H9 (cell line): ENCODE results near the gene TMEM174. TPM values are rescaled to one million over a fixed set of nuclear protein-coding genes. Genes with fewer than 3 reads are reported as not detected.

Experiments used
- DNase-seq: peaks from one replicate; pipeline ENCODE4 v3.0.0-alpha.2; 2017
- H2AFZ ChIP-seq: one replicate; pipeline ENCODE4 v1.6.1; 2013; ENCODE audit warnings: mild to moderate bottlenecking, low read length, control low read depth, moderate library complexity
- H2AK5ac ChIP-seq: 2 replicates; pipeline ENCODE4 v1.6.1; 2013; ENCODE audit warnings: low read length, control low read depth, mixed read lengths; ENCODE audit not compliant: insufficient read length
- H2BK120ac ChIP-seq: one replicate; pipeline ENCODE4 v1.6.1; 2013; ENCODE audit warnings: low read depth, mild to moderate bottlenecking, low read length, control low read depth, inconsistent platforms; ENCODE audit not compliant: poor library complexity, severe bottlenecking
- H2BK12ac ChIP-seq: 2 replicates; pipeline ENCODE4 v1.6.1; 2013; ENCODE audit warnings: low read length, control low read depth, mixed read lengths, low read depth; ENCODE audit not compliant: insufficient read length
- H2BK15ac ChIP-seq: 2 replicates; pipeline ENCODE4 v1.6.1; 2013; ENCODE audit warnings: low read depth, low read length, control low read depth
- H2BK20ac ChIP-seq: one replicate; pipeline ENCODE4 v1.6.1; 2013; ENCODE audit warnings: low read depth, mild to moderate bottlenecking, low read length, control low read depth, inconsistent platforms; ENCODE audit not compliant: poor library complexity, severe bottlenecking
- H2BK5ac ChIP-seq: 2 replicates; pipeline ENCODE4 v1.6.1; 2013; ENCODE audit warnings: low read length, control low read depth, mixed read lengths; ENCODE audit not compliant: insufficient read length
- H3K14ac ChIP-seq: 2 replicates; pipeline ENCODE4 v1.6.1; 2013; ENCODE audit warnings: low read length, control low read depth; ENCODE audit not compliant: insufficient read depth
- H3K18ac ChIP-seq: 2 replicates; pipeline ENCODE4 v1.6.1; 2013; ENCODE audit warnings: low read depth, mild to moderate bottlenecking, mixed read lengths, low read length, control low read depth; ENCODE audit not compliant: insufficient read length
- H3K23ac ChIP-seq: 2 replicates; pipeline ENCODE4 v1.6.1; 2013; ENCODE audit warnings: low read length, control low read depth, mixed read lengths, low read depth; ENCODE audit not compliant: insufficient read length
- H3K23me2 ChIP-seq: 2 replicates; pipeline ENCODE4 v1.6.1; 2013; ENCODE audit warnings: low read depth, mild to moderate bottlenecking, mixed read lengths, low read length, control low read depth; ENCODE audit not compliant: insufficient read length, poor library complexity, severe bottlenecking
- H3K27ac ChIP-seq: 2 replicates; pipeline ENCODE4 v1.5.1; 2013; ENCODE audit warnings: low read length, control low read depth, mixed read lengths, low read depth; ENCODE audit not compliant: insufficient read length
- H3K27me3 ChIP-seq: 2 replicates; pipeline ENCODE4 v1.6.1; 2013; ENCODE audit warnings: low read length, control low read depth, inconsistent platforms; ENCODE audit not compliant: insufficient read depth
- H3K4ac ChIP-seq: 2 replicates; pipeline ENCODE4 v1.6.1; 2013; ENCODE audit warnings: low read depth, mild to moderate bottlenecking, control low read depth, inconsistent platforms, low read length, moderate library complexity
- H3K4me1 ChIP-seq: 2 replicates; pipeline ENCODE4 v1.6.1; 2013; ENCODE audit warnings: low read length, control low read depth, inconsistent platforms; ENCODE audit not compliant: insufficient read depth
- H3K4me2 ChIP-seq: 2 replicates; pipeline ENCODE4 v1.6.1; 2013; ENCODE audit warnings: low read length, control low read depth, mixed read lengths; ENCODE audit not compliant: insufficient read length, insufficient read depth
- H3K56ac ChIP-seq: 2 replicates; pipeline ENCODE4 v1.6.1; 2013; ENCODE audit warnings: low read depth, mild to moderate bottlenecking, mixed read lengths, low read length, control low read depth; ENCODE audit not compliant: insufficient read length
- H3K79me1 ChIP-seq: 2 replicates; pipeline ENCODE4 v1.6.1; 2013; ENCODE audit warnings: low read depth, mild to moderate bottlenecking, moderate library complexity, low read length, control low read depth, inconsistent platforms; ENCODE audit not compliant: insufficient read depth, poor library complexity, severe bottlenecking
- H3K79me2 ChIP-seq: 2 replicates; pipeline ENCODE4 v1.6.1; 2013; ENCODE audit warnings: low read length, control low read depth, inconsistent platforms; ENCODE audit not compliant: insufficient read depth
- H3K9ac ChIP-seq: 2 replicates; pipeline ENCODE4 v1.6.1; 2013; ENCODE audit warnings: low read length, control low read depth, mixed read lengths; ENCODE audit not compliant: insufficient read length; ENCODE audit errors: extremely low read depth
- H3K9me3 ChIP-seq: one replicate; pipeline ENCODE4 v1.6.1; 2013; ENCODE audit warnings: low read depth, low read length, inconsistent platforms; ENCODE audit not compliant: control insufficient read depth
- H3T11ph ChIP-seq: one replicate; pipeline ENCODE4 v1.6.1; 2013; ENCODE audit warnings: mild to moderate bottlenecking, low read length, control low read depth, inconsistent platforms
- H4K20me1 ChIP-seq: one replicate; pipeline ENCODE4 v1.6.1; 2013; ENCODE audit not compliant: control insufficient read depth, insufficient read length, insufficient read depth
- H4K5ac ChIP-seq: 2 replicates; pipeline ENCODE4 v1.6.1; 2013; ENCODE audit warnings: low read depth, mild to moderate bottlenecking, mixed read lengths, low read length, control low read depth; ENCODE audit not compliant: insufficient read length
- H4K8ac ChIP-seq: replicated peaks from 2 replicates; pipeline ENCODE4 v1.6.1; 2013; ENCODE audit warnings: low read length, control low read depth, mixed read lengths, low read depth; ENCODE audit not compliant: insufficient read length
- H4K91ac ChIP-seq: 2 replicates; pipeline ENCODE4 v1.6.1; 2013; ENCODE audit warnings: low read depth, mild to moderate bottlenecking, moderate library complexity, mixed read lengths, low read length, control low read depth; ENCODE audit not compliant: insufficient read length
- H3K27ac Mint-ChIP-seq, 3 experiments: 2 replicates in 2 of 3; 3 replicates in 1 of 3; pipeline ENCODE4 v1.8.0; 2020 to 2021; ENCODE audit warnings: mixed read lengths in 3 of 3, mild to moderate bottlenecking in 1 of 3, moderate library complexity in 1 of 3
- H3K27me3 Mint-ChIP-seq: 2 replicates; pipeline ENCODE4 v1.8.0; 2021; ENCODE audit warnings: low read depth, mild to moderate bottlenecking, moderate library complexity, mixed read lengths
- H3K36me3 Mint-ChIP-seq, 3 experiments: 2 replicates in 2 of 3; 3 replicates in 1 of 3; pipeline ENCODE4 v1.8.0; 2020 to 2021; ENCODE audit warnings: low read depth in 3 of 3, mixed read lengths in 3 of 3; ENCODE audit not compliant: insufficient read depth in 1 of 3
- H3K4me1 Mint-ChIP-seq, 2 experiments: 2 replicates each; pipeline ENCODE4 v1.8.0; 2020; ENCODE audit warnings: mixed read lengths in 2 of 2
- H3K4me3 Mint-ChIP-seq, 2 experiments: 2 replicates in 1 of 2; 3 replicates in 1 of 2; pipeline ENCODE4 v1.8.0; 2020 to 2021; ENCODE audit warnings: mild to moderate bottlenecking in 2 of 2, mixed read lengths in 2 of 2, moderate library complexity in 1 of 2
- H3K9me3 Mint-ChIP-seq, 2 experiments: 2 replicates in 1 of 2; 3 replicates in 1 of 2; pipeline ENCODE4 v1.8.0; 2020; ENCODE audit warnings: mild to moderate bottlenecking in 2 of 2, mixed read lengths in 2 of 2, moderate library complexity in 1 of 2
- total RNA-seq: library from RNA; stranded (reverse); gene quantifications from 2 replicates; pipeline ENCODE4 v1.2.1, GENCODE V29; 2021
- TF ChIP-seq, protein P1 (sequence below): fragments of 200-600 bp; sonication (generic); conservative IDR thresholded peaks from 3 replicates; pipeline ENCODE4 v1.8.0; 2021; ENCODE audit warnings: antibody characterized with exemption, mild to moderate bottlenecking

TMEM174 gene
- total RNA-seq, 1 experiment from 2014 or later: not detected

DNA sequence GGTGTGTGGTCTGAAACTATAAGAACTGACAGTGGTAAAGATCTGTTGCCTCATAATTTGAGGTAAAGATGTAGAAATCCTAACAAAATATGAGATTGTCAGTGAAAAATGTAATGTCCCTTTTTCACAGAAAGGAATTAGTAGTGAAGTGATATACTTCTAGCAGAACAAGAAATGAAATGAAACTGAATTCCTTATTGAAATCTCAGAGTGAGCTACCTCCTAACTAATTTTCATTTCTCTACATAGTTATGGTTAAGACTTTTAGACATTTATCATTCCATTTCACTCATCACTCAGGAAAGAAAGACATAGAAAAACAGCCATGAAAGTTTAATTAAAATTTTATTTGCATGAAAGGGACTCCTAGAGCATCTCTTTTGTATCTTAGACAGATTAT lies 48.7 kb downstream of the TMEM174 start:
- no peaks in the 10 kb centered on the region for H3K9me3 ChIP-seq
- no peak overlapping the region for H3K18ac ChIP-seq
- H2BK5ac ChIP-seq: no peak overlapping the region
- H2BK15ac ChIP-seq: no peak overlapping the region
- no peak overlapping the region for H3T11ph ChIP-seq
- H4K5ac ChIP-seq: no peak overlapping the region
- no peak overlapping the region for H3K27ac ChIP-seq
- H2BK20ac ChIP-seq: no peak overlapping the region
- H4K20me1 ChIP-seq: no peaks in the 10 kb centered on the region
- H3K56ac ChIP-seq: no peak overlapping the region
- no peak overlapping the region for H3K27ac Mint-ChIP-seq
- H2AK5ac ChIP-seq: no peak overlapping the region
- no peak overlapping the region for H4K8ac ChIP-seq
- peaks cover under 1% of the 10 kb centered on the region in 2 experiments; a peak in 2 of 4 replicates for H3K4me1 Mint-ChIP-seq
- no peak overlapping the region for H2AFZ ChIP-seq
- H3K9ac ChIP-seq: no peak overlapping the region
- no peaks in the 10 kb centered on the region for H3K79me1 ChIP-seq
- H2BK120ac ChIP-seq: no peak overlapping the region
- TF ChIP-seq, protein P1, sequence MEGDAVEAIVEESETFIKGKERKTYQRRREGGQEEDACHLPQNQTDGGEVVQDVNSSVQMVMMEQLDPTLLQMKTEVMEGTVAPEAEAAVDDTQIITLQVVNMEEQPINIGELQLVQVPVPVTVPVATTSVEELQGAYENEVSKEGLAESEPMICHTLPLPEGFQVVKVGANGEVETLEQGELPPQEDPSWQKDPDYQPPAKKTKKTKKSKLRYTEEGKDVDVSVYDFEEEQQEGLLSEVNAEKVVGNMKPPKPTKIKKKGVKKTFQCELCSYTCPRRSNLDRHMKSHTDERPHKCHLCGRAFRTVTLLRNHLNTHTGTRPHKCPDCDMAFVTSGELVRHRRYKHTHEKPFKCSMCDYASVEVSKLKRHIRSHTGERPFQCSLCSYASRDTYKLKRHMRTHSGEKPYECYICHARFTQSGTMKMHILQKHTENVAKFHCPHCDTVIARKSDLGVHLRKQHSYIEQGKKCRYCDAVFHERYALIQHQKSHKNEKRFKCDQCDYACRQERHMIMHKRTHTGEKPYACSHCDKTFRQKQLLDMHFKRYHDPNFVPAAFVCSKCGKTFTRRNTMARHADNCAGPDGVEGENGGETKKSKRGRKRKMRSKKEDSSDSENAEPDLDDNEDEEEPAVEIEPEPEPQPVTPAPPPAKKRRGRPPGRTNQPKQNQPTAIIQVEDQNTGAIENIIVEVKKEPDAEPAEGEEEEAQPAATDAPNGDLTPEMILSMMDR: no peak
- no peak for DNase-seq
- H3K14ac ChIP-seq: no peak overlapping the region
- H3K4ac ChIP-seq: no peak overlapping the region
- no peaks in the 10 kb centered on the region for H3K4me1 ChIP-seq
- peaks cover 100% of the 10 kb centered on the region for H3K27me3 Mint-ChIP-seq
- no peak overlapping the region for H4K91ac ChIP-seq
- no peak overlapping the region for H3K4me2 ChIP-seq
- no peak overlapping the region for H2BK12ac ChIP-seq
- no peaks in the 10 kb centered on the region for H3K9me3 Mint-ChIP-seq
- no peaks in the 10 kb centered on the region for H3K79me2 ChIP-seq
- H3K36me3 Mint-ChIP-seq: no peaks in the 10 kb centered on the region
- peaks cover 9% of the 10 kb centered on the region; the same call in 1 of the 2 replicates for H3K27me3 ChIP-seq
- H3K23ac ChIP-seq: no peak overlapping the region
- no peak overlapping the region for H3K4me3 Mint-ChIP-seq
- H3K23me2 ChIP-seq: no peaks in the 10 kb centered on the region
